ENCODE results near the gene KRT2. TPM values are rescaled to one million over a fixed set of nuclear protein-coding genes. Genes with fewer than 3 reads are reported as not detected.

KRT2 gene
- total RNA-seq, 2 donors from 2014 or later = not detected

DNA sequence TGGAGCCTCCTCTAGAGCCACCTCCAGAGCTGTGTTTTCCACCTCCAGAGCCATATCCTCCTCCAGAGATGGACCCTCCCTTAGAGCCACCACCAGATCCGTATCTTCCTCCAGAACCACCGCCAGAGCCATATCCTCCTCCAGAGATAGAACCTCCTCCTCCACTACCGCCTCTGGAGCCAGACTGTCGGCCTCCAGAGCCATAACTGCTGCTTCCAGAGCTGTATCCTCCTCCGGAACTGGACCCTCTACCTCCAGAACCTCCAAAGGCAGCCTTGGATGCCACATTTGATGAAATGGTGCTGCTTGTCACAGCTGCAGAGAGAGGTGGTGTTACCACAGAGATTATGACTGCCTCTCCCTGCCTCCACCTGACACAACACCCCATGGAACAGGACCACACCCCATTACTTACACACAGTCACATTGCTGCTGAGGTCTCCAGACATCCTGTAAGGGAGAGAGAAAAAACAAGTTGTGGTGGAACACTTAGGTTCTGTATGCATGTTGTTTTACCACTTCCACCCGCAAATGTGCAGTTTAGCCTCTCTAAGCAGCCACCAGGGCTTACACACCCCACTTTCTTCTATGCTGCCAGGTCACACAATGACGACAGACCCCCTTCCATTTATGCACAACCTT lies 6.8 kb downstream of the KRT2 start:
- TF ChIP-seq POLR2A (IDR thresholded peaks at IDR 0.05) (no peak), CTCF (IDR thresholded peaks at IDR 0.05) (no peak)
- no peaks in the 10 kb centered on the region for H3K4me1 ChIP-seq
- intact Hi-C loops (cut with DNase I) = no loop called here
- no peak overlapping the region for H3K4me3 ChIP-seq
- ATAC-seq = no peak
- H3K27ac ChIP-seq = no peak overlapping the region
- no peak for DNase-seq
- H3K36me3 ChIP-seq (replicated peaks in 1 of 2; ENCODE audit: insufficient read depth in 1 of 2, low read depth in 2 of 2) = no peaks in the 10 kb centered on the region
- no peaks in the 10 kb centered on the region for H3K9me3 ChIP-seq
- H3K27me3 ChIP-seq = no peaks in the 10 kb centered on the region
- 54 to 66% methylated on average over 7 of the region's 7 CpGs for WGBS, 2 donors

DNA sequence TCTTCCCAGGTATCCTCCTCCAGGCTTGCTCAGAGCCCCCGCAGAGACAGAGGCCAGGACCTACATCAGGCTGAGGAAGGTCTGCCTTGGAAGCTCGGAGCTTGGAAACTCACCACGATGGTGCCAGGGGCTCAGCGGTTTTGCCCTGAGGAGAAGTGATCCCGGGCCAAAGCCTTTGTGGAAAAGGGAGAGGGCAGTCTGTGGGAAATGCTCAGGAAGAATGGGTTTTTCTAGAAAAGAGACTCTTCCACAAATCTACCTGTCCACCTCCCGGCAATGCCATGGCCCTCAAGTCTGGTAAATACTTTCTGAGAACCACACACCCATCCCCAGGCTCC lies 8.0 kb downstream of the KRT2 start:
- no peaks in the 10 kb centered on the region for H3K36me3 ChIP-seq (replicated peaks in 1 of 2; ENCODE audit: insufficient read depth in 1 of 2, low read depth in 2 of 2)
- DNase-seq = no peak
- no peak overlapping the region for H3K4me3 ChIP-seq
- intact Hi-C loops (cut with DNase I) = no loop called here
- no peak for ATAC-seq
- WGBS, 2 donors = 55 to 75% methylated on average over 6 of the region's 6 CpGs
- H3K27ac ChIP-seq = no peak overlapping the region
- TF ChIP-seq POLR2A (IDR thresholded peaks at IDR 0.05) (no peak), CTCF (IDR thresholded peaks at IDR 0.05) (no peak)
- no peaks in the 10 kb centered on the region for H3K27me3 ChIP-seq
- H3K9me3 ChIP-seq = no peaks in the 10 kb centered on the region
- H3K4me1 ChIP-seq = no peaks in the 10 kb centered on the region

DNA sequence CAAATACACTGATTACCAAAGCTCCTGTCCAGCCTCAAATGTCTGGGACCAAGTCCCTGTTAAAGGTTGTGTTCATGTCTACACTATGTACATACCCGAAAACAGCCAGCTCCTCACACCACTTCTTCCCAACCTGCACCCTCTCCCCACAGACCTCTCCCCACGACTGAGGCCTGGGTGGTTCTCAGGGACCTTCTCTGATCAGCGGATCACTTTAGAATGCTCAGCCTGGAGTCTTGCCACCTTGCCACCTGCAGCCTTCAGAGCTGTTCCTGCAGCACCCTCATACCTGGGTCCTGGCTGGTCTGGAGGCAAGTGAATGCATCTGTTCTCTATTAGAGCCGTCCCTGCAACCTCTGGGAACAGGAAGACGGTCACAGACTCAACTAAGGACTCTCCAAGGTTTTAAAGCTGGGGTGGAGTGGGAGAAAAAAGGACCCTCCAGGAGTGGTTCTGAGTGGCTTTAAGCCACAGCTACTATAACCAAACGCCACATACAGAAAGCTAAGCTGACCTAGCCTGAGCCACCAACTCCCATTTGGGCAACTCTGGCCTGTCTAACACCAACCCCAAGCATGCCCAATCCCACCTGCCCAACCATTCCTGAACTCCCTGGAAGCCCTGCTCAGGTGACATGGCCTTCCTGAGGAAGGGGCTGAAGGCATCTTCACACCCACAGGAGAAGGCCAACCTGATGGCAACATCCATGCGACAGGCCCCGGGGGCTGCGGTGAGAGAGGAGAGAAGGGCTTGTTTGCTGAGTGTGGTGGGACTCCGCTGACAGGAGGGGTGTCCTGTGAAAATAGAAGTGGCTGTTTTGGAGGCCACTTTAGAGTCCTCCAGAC lies 8.6 kb downstream of the KRT2 start:
- Histone ChIP-seq H3K9me3 (no peaks in the 10 kb centered on the region), H3K4me1 (no peaks in the 10 kb centered on the region), H3K27me3 (no peaks in the 10 kb centered on the region), H3K27ac (no peak overlapping the region), H3K36me3 (replicated peaks in 1 of 2; ENCODE audit: insufficient read depth in 1 of 2, low read depth in 2 of 2) (no peaks in the 10 kb centered on the region), H3K4me3 (no peak overlapping the region)
- DNase-seq = no peak
- no peak for ATAC-seq
- TF ChIP-seq CTCF (IDR thresholded peaks at IDR 0.05) = no peak
- no peak for TF ChIP-seq POLR2A (IDR thresholded peaks at IDR 0.05)
- intact Hi-C loops (cut with DNase I) = no loop called here
- WGBS, 2 donors = 74 to 81% methylated on average over 9 to 10 of the region's 10 CpGs

DNA sequence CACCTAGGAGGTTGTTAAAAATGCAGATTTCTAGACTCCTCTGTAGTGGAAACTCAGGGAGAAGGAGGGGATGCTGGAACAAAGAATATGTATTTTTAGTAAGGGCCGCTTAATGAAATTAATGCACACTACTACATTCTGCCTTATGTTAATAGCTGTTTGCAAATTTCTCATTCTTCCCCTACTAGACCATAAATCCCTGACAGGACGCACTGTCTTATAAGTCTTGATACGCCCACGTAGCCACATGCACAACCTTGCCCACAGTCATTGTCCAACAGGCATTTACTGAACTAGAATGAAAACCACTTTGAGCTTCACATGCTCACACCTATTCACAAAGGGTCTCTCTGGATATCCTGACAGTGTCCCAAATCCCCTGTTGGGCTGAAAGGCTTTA lies 10.5 kb downstream of the KRT2 start:
- ATAC-seq (no peak), DNase-seq (no peak)
- 43 to 71% methylated on average over 4 of the region's 4 CpGs for WGBS, 2 donors
- H3K27ac ChIP-seq = no peak overlapping the region
- H3K9me3 ChIP-seq = no peaks in the 10 kb centered on the region
- intact Hi-C loops (cut with DNase I) = no loop called here
- TF ChIP-seq POLR2A (IDR thresholded peaks at IDR 0.05) (no peak), CTCF (IDR thresholded peaks at IDR 0.05) (no peak)
- H3K4me1 ChIP-seq = no peaks in the 10 kb centered on the region
- no peaks in the 10 kb centered on the region for H3K36me3 ChIP-seq (replicated peaks in 1 of 2; ENCODE audit: insufficient read depth in 1 of 2, low read depth in 2 of 2)
- H3K4me3 ChIP-seq = no peak overlapping the region
- H3K27me3 ChIP-seq = no peaks in the 10 kb centered on the region

Measured in body of pancreas (tissue), 4 donors.